ENCODE results near the gene CRHR1.
"Not testable (repeated sequence)": the region's sequence is repeated elsewhere in the genome, so short reads cannot be mapped to it uniquely, and the experiment has no call there.

The CRHR1 gene

DNA sequence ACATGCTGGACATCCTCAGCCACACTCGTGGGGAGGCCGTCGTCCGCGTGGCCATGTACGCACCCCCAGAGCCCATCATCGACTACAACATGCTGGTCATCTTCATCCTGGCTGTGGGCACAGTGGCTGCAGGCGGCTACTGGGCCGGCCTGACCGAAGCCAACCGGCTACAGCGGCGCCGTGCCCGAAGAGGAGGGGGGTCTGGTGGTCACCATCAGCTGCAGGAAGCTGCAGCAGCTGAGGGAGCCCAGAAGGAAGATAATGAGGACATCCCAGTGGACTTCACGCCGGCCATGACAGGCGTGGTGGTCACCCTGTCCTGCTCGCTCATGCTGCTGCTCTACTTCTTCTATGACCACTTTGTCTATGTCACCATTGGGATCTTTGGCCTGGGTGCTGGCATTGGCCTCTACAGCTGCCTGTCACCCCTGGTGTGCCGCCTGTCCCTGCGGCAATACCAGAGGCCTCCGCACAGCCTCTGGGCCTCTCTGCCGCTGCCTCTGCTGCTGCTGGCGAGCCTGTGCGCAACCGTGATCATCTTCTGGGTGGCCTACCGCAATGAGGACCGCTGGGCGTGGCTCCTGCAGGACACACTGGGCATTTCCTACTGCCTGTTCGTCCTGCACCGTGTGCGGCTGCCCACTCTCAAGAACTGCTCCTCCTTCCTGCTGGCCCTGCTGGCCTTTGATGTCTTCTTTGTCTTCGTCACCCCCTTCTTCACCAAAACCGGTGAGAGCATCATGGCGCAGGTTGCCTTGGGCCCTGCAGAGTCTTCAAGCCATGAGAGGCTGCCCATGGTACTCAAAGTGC is 61.5 kb downstream of the CRHR1 start:
- DNase-seq (ENCODE audit: low spot score): no peak

DNA sequence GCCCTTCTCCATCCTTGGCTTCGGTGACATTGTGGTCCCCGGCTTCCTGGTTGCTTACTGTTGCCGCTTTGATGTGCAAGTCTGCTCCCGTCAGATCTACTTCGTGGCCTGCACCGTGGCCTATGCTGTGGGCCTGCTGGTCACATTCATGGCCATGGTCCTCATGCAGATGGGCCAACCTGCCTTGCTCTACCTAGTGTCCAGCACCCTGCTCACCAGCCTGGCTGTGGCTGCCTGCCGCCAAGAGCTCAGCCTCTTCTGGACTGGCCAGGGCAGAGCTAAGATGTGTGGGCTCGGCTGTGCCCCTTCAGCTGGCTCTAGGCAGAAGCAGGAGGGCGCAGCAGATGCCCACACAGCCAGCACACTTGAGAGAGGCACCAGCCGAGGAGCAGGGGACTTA is 62.1 kb downstream of the CRHR1 start:
- DNase-seq (ENCODE audit: low spot score): no peak

DNA sequence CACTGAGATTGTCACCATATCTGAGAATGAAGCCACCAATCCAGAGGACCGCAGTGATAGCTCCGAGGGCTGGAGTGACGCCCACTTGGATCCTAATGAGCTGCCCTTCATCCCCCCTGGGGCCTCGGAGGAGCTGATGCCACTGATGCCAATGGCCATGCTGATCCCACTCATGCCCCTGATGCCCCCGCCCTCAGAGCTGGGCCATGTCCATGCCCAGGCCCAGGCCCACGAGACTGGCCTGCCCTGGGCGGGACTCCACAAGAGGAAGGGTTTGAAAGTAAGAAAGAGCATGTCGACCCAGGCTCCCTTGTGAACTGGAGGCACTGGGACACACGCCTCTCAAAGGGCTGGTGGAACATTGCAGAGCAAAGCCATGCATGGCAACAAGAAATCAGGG is 62.5 kb downstream of the CRHR1 start:
- no peak for DNase-seq (ENCODE audit: low spot score)

DNA sequence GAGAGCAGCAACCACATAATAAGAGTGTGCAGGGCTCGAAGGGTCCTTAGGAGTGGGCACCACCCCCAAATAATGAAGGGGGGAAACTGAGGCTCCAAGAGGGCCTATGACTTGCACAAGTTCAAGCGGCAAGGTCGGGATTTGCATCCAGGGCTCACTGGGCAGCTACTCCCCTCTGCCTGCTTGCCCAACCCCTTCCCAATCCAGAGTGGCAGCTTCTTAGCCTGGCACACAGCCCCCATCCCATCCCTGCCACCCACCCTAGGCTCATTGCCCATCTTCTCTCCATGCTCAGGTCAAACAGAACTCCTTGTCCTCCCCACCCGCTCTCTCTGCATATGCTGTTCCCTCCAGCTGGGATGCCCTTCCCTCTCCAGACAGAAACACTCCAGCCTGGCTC is 63.0 kb downstream of the CRHR1 start:
- DNase-seq (ENCODE audit: low spot score): no peak

DNA sequence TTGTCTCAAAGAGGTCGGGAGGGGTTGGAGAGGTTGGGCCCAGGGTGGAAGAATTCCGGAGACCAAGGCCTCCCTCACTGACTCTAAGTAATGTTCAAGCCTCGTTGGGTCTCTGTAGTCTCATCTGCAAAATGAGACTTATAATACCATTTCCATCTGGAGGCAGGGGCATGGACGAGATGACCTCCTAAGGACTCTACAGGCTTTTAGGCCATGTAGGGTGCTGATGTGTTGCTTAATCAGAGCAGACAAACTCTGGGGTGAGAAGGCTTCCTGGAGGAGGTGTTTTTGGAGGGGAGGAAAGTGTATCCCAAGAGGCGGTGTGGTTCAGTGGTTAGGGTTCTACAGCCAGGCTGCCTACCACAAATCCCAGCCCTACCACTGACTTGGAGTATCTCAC is 63.6 kb downstream of the CRHR1 start:
- DNase-seq (ENCODE audit: low spot score): no peak

DNA sequence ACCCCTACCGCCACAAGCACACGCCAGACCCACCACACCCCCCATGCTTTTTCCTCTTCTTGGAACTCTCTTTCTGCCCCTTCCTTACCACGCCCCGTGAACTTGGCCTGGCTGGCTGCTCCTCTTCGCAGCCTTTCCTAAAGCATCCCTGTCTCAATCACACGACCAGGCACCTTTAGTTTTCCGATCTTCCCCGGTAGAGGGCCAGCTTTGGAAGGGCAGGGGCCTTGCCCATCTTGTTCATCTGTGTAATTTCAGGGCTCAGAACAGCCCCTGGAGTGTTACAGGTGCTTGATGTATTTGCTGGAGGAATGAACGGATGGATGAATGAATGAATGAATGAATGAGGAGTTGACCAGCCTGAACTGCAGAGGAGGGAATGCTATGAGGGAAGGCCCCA is 64.3 kb downstream of the CRHR1 start:
- DNase-seq (ENCODE audit: low spot score): no peak

DNA sequence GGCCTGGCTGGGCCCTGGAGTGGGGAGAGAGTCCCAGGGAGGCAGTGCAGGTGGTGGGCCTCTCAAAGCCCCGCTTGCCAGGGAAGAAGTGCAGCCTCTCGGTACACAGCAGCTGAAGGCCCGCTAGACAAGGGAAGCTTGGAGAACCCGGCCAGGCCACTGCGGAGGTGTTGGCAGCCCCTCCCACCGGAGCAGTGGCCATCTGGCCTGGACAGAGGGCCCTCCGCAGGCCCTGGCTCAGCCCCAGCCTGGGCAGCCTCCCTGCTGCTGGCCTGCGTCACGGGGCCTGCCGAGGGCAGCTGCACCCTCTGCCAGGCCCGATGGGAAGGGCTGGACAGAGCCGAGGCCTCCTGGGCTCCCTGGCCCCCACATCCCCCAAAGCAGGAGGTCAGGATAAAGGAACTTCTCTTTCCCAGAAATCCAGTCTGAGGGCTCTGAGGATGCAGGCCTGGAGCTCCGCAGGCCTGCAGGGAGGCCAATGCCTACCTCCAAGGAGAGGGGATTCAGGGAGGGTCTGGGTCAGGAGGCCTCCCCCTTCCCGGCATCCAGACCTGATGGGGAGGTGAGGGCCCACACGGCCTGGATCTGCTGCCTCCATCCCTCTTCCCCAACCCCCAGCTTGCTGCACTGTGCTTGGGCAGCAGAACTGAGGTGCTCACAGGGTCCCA is 64.9 kb downstream of the CRHR1 start:
- peak; percentile 92 for DNase-seq (ENCODE audit: low spot score)

DNA sequence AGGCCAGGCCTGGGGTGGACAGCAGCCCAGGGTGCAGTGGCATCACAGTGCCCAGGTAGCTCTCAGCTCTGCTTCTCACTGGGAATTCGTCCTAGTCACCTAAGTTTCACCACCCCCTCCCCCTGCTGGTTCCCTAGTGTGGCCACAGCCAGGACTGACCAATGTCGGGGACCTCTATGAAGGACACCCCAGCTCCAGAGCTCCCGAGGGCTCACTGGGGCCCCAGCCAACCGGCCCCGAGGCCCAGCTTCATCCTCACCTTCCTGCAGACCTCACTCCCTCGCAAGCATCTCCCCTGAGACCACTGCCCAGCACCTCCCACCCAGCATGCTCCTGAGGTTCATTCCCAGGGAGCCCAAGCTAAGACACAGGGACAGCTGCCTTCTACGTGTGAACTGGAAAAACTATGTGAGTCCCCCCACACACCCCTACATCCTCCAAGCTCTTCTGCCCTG is 65.4 kb downstream of the CRHR1 start:
- no peak for DNase-seq (ENCODE audit: low spot score)

DNA sequence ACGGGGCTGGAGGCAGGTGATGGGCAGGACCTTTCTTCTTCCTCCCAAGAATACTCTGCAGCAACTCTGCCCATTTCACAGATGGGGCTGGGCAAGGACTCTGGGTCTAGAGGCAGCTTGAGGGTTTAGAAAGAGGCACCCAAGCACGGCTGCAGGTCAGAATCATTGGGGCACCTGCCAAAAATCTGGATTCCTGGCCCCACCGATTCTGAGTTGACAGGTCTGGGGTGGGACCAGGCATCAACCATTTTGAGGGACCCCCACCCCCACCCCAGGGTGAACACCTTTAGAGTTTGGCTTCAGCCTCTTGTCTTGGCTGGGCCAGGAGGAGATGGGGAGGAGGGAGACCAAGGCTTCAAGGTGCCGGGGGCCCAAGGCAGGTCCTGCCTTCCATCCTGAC is 65.9 kb downstream of the CRHR1 start:
- no peak for DNase-seq (ENCODE audit: low spot score)

DNA sequence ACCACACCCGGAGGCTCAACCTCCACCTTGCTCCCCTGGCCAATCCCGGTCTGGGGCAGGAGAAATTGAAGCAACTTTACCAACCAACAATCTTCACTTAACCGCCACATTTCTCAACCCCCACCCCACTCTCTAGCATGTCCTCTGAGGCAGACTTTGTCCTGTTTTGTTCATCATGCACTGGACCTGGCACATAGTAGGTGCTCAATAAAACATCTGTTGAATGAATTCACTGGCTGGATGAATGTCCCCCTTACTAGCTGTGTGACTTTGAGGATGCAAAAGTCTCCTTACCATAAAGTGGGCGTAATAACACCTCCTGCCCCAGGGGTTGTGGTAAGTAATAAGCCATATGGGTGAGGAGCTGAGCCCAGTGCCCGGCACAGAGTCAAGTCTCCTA is 66.3 kb downstream of the CRHR1 start:
- no peak for DNase-seq (ENCODE audit: low spot score)

DNA sequence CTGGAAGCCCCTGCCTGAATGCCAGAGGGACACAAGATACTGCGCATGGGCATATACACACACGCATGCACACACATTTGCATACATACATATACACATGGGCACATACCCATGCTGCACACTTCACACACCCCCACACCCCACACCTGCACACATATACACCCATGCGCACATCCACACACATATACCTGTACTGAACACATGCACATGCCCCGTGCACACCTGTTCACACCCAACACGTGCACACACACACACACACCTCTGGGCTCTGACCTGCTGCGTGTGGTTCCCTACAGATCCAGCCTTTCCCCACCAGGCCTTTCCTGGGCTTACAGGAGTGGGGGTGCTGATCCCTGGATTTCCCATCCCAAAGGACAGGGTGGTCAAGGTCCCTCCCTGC is 66.9 kb downstream of the CRHR1 start:
- DNase-seq (ENCODE audit: low spot score): no peak

DNA sequence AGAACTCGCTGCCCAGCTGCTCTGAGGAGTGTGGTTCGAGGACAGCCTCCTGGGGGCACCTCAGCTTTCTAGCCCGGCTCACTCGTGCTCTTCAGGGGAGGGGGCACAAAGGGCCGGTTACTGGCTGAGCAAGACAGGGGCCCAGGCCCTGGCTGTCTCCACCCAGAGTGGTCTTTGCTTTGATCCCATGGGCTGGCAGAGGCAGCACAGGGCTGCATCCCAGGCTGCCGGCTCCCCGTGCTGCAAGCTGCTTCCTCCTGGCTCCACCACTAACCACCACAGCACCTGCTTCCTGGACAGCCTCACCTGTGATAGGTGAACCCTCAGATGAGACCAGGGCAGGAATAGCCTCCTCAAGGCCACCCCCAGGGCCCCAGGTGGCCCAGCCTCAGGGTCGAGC is 67.3 kb downstream of the CRHR1 start:
- no peak for DNase-seq (ENCODE audit: low spot score)

DNA sequence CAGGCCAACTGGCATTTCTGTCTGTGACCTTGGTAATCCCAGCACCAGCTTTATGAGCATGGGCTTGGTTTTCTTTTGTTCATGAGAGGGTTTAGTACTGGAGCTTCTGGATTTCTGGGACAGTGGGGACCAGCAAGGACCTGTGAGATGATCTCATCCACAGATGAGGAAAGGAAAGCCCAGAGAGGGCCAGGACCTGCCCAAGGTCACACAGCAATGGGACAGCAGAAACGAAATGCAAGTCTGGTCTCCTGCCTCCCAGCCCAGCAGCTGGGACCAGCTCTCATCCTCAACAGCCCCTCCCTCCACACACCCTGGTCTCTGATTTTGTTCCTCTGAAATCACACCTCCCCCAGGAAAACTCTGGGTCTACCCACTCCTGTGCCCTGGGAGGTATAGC is 67.8 kb downstream of the CRHR1 start:
- DNase-seq (ENCODE audit: low spot score): no peak

DNA sequence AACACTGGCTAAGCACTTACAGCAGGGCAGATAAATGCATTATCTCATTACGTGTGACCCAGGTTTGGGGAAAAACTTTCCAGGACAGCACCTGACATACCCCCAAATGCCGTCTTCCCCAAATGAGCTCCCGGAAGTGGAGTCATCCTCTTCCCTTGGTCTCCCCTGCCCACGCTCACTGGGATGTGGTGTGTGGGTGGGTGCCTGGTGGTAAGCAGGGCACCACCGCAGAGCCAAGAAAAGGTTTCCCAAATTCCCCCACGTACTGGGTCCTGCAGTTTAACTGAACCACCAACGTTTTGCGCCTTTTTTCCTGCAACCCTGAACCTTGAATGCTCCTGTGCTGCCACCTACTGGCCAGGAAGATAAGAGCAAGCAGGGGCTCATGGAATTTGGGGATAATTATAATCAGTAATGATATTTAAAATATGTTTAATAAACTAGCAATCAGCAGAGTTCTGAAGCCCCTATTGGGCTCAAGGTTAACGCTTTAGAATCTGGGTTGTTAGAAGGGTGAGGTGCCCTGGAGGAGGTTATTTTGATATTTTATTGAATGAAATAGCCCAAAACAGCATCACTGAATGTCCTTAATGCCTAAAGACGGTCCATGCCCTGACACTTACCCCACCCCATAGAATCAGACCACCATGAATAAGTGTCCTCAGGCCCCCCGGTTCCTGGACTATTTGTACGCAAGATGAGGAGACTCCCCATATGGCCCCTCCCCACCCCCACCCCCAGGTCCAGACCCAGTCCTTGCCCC is 68.6 kb downstream of the CRHR1 start:
- peak; percentile 86 for DNase-seq (ENCODE audit: low spot score)

DNA sequence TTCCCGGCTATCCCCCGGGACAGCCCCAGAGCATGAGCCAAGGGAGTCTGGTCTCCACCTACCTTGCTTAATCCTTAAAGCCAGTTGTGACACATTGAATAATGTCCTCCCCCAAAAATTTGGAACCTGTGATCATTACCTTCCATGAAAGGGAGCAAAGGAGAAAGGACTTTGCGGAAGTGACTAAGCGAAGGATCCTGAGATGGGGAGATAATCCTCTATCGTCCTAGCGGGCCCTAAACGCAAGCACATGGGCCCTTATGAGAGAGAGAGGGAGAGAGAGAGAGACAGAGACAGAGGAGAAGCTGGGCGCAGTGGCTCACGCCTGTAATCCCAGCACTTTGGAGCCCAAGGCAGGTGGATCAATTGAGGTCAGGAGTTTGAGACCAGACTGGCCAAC is 70.1 kb downstream of the CRHR1 start:
- DNase-seq (ENCODE audit: low spot score): no peak

DNA sequence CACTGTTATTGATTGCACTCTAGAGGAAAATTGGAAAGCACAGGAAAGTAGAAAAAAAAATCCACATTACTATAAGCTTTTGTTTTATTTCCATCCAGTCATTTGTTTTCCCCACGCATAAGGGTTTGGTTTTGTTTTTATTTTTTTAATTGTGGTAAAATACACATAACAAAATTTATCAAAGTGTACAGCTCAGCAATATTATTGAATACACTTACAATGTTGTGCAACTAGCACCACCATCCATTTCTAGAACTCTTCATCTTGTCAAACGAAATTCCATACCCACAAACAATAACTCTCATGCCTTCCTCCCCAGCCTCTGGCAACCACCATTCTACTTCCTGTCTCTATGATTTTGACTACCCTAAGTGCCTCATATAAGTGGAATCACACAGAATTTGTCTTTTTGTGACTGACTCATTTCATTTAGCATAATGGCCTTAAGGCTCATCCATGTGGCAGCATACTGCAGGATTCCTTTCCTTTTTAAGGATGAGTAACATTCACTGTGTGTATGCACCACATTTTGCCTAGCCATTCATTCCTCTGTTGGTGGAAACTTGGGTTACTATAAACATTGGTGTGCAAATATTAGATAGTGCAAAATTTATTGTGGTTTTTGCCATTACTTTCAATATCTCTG is 71.7 kb downstream of the CRHR1 start:
- no peak for DNase-seq (ENCODE audit: low spot score)

DNA sequence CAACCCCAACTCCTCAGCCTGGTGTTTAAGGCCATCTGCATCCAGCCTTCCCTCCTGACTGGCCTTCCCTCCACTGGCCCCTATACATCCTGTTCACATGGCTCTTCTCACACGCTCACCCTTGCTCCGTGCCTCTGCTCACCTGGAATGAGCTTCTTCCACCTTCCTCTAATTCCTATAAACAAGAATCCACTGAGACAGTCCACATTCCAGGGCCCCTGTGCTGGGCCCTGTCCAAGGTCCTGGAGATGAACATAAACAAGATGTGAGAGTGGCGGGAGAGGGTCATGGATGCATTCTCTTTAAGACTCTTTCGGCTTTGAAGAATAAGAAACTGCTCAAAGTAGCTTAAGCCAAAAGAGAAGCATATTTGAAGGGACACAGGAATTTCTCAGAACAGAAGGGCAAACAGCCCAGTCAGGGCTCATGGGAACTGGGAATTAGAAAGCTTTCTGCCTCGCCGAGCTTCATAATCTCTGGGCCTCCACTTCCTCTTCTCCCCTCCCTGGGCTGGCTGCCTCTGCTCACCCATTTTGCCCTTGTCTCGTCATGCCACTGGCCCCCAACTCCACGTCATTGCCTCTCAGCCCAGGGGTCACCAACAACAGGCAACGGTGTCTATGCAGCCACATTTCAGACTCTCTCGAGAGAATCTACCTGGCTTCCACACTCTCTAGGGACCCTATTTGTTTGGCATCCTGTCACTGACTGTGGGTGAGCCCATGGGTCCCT is 74.0 kb downstream of the CRHR1 start:
- peak; percentile 43 for DNase-seq (ENCODE audit: low spot score)

DNA sequence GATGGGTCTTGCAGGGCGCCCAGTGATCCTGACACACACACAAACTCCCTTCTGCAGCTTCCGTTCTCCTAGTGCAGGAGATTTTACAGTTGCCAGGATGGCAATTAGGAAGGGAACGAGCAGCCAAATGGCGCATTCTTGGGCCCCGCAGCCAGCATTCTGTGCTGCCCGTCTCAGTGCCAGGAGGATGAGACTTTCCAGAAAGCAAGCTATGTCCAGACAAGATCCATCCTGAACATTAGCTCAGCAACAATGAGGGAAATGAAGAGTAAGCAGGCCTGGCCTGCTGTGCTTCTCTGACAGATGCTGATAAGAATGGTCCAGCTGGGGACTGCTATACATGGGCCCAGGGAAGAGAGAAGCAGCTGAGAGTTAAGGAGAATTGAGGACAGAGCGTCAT is 77.0 kb downstream of the CRHR1 start:
- DNase-seq (ENCODE audit: low spot score): peak; percentile 95

DNA sequence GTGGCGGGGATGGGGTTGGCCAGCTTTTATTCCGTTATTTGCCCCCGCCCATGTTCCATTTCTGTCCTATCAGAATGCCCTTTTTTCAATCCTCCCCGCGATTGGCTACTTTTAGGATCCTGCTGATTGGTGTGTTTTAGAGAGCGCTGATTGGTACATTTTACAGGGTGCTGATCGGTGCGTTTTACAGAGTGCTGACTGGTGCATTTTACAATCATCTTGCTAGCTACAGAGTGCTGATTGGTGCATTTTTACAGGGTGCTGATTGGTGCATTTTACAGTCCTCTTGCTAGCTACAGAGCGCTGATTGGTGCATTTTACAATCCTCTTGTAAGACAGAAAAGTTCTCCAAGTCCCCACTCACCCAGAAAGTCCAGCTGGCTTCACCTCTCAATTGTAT is 78.0 kb downstream of the CRHR1 start:
- not testable (repeated sequence) for DNase-seq (ENCODE audit: low spot score)

DNA sequence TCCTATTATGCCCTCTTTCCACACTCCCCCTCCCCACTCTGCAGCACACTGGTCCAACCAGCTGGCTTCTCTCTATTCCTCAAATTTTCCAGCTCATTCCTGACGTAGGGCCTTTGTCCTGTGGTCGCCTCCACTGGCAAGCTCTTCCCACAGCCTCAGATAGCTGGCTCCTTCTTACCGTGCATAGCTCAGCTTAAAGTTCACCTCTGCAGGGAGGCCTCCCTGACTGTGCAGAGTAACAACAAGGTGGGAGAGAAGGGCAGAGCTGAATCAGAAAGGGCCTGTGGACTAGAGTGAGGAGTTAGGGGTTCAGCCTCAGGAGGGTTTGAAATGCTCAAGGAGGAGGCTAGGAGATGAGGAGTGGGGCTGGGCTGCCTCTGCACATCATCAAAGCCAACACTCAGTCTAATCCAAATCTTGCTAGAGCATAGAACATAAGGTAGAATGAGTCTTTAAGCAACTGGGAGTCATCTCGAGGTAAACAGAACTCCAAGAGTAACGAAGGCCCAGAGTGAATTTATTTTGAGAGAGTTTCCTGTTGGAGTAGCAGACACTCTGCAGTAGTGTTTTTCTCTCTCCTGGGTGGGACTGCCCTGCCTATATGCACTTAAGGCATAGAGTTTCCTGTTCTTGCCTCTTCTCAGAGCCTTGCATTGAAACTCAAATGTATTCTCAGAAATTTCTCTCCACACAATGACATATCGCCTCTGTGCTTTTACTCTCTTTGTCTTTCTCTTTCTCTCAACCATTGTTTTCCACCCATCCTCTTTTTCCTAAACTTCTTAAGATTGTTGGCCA is 79.9 kb downstream of the CRHR1 start:
- no peak for DNase-seq (ENCODE audit: low spot score)

DNA sequence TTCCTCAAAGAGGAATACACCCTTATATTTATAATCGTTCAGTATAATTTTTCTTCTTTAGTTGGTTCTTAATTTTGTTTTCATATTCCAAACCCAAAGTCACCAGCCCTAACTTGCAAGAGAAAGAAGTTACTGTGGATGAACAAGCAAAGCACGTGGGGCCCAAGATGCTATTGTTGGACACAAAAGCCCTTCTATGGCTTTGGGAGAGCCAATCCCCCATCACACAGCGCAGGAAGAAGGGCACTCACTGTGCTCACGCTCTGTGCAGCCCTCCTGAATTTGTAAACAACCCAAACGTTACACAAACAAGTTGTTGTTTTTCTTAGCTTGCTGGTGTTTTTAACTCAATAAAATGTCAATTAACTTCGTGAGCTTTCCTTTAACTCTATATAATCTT is 83.1 kb downstream of the CRHR1 start:
- DNase-seq (ENCODE audit: low spot score): no peak
